Uterus (tissue), 4 donors: ENCODE results near the gene AFF4. TPM values are rescaled to one million over a fixed set of nuclear protein-coding genes. Genes with fewer than 3 reads are reported as not detected.

Experiments
- DNase-seq, 2 donors: peaks; one replicate each; pipeline ENCODE4 v3.0.0-alpha.2; 2019 to 2020
- H3K27ac ChIP-seq, 2 donors: fragments of 200-600 bp; sonication (generic); 1 replicate in 1 of 2; 2 replicates in 1 of 2; pipeline ENCODE4 v1.5.1; 2016 to 2018
- H3K27me3 ChIP-seq, 2 donors: fragments of 200-600 bp; sonication (generic); one replicate each; pipeline ENCODE4 v1.5.1; 2018 to 2019; ENCODE audit warnings: control low read depth in 1 of 2
- H3K36me3 ChIP-seq, 2 donors: fragments of 200-600 bp; sonication (generic); one replicate each; pipeline ENCODE4 v1.5.1; 2019; ENCODE audit warnings: control low read depth in 1 of 2
- H3K4me1 ChIP-seq, 2 donors: fragments of 200-600 bp; sonication (generic); one replicate each; pipeline ENCODE4 v1.5.1; 2018 to 2019; ENCODE audit warnings: control low read depth in 1 of 2
- H3K4me3 ChIP-seq, 2 donors: fragments of 200-600 bp; sonication (generic); 1 replicate in 1 of 2; 2 replicates in 1 of 2; pipeline ENCODE4 v1.5.1; 2018 to 2019; ENCODE audit warnings: mild to moderate bottlenecking in 1 of 2
- H3K9me3 ChIP-seq, 2 donors: fragments of 200-600 bp; sonication (generic); one replicate each; pipeline ENCODE4 v1.5.1; 2019; ENCODE audit warnings: control low read depth in 1 of 2
- POLR2A ChIP-seq, 2 donors: fragments of 450-650 bp; IDR thresholded peaks; one replicate each; pipeline ENCODE4 v1.6.1; 2016; ENCODE audit warnings: antibody characterized with exemption in 2 of 2, mild to moderate bottlenecking in 1 of 2, moderate library complexity in 1 of 2
- intact Hi-C: fragments of 100-400 bp; cut with DNase I; formaldehyde crosslinking; loops from one replicate; pipeline ENCODE4 v1.15.1; 2023; ENCODE audit warnings: low total_unique reads
- total RNA-seq, 4 donors: library from RNA; depleted of rRNA in 3 of 4; stranded (reverse); fragments of >200 nt in 3 of 4; gene quantifications; one replicate each; pipeline versions ENCODE4 v1.1.0 to v1.2.4, GENCODE V29; 2014 to 2023
- TF ChIP-seq, protein P1 (sequence below), 4 experiments: fragments of 200-600 bp in 2 of 4; fragments of 450-650 bp in 2 of 4; sonication (generic) in 2 of 4; IDR thresholded peaks; one replicate each; pipeline ENCODE4 v1.5.1; 2016 to 2019; ENCODE audit warnings: antibody characterized with exemption in 4 of 4, mild to moderate bottlenecking in 2 of 4, moderate library complexity in 1 of 4
- donor health status: DM: yes; HTN: yes; CAD: no.

Gene AFF4
- total RNA-seq, 4 donors from 2014 or later = 39.1 to 104 (median 66.5) TPM

DNA sequence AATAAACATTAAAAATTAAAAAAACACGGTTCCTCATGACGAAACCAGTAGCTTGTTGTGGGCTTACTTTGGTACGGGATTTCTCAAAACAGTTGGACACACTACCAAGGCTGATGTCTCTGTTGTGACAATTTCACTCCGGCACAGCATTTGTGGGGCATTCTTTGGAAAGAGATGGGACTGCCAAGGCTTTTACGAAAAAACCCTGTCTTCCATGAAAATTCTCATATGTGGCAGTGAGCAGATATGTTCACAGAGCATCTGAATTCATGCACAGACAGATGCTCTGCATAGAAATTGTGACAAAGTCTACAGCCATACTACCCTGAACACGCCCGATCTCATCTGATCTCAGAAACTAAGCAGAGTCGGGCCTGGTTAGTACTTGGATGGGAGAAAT is 115.2 kb downstream of the AFF4 start:
- Histone ChIP-seq H3K4me1 (no peaks in the 10 kb centered on the region), H3K4me3 (no peak overlapping the region), H3K9me3 (no peaks in the 10 kb centered on the region), H3K36me3 (no peaks in the 10 kb centered on the region), H3K27me3 (no peaks in the 10 kb centered on the region), H3K27ac (no peak overlapping the region)
- TF ChIP-seq, protein P1, sequence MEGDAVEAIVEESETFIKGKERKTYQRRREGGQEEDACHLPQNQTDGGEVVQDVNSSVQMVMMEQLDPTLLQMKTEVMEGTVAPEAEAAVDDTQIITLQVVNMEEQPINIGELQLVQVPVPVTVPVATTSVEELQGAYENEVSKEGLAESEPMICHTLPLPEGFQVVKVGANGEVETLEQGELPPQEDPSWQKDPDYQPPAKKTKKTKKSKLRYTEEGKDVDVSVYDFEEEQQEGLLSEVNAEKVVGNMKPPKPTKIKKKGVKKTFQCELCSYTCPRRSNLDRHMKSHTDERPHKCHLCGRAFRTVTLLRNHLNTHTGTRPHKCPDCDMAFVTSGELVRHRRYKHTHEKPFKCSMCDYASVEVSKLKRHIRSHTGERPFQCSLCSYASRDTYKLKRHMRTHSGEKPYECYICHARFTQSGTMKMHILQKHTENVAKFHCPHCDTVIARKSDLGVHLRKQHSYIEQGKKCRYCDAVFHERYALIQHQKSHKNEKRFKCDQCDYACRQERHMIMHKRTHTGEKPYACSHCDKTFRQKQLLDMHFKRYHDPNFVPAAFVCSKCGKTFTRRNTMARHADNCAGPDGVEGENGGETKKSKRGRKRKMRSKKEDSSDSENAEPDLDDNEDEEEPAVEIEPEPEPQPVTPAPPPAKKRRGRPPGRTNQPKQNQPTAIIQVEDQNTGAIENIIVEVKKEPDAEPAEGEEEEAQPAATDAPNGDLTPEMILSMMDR (IDR thresholded peaks at IDR 0.05) = no peak
- no peak for TF ChIP-seq POLR2A (IDR thresholded peaks at IDR 0.05)
- DNase-seq = no peak
- intact Hi-C loops = no loop called here

GRCh38 chr5:132841305-132841704 is 122.1 kb downstream of the AFF4 start:
- H3K9me3 ChIP-seq = no peaks in the 10 kb centered on the region
- H3K4me1 ChIP-seq = no peaks in the 10 kb centered on the region
- TF ChIP-seq, protein P1 (IDR thresholded peaks at IDR 0.05) = no peak
- no peak for TF ChIP-seq POLR2A (IDR thresholded peaks at IDR 0.05)
- intact Hi-C loops = no loop called here
- DNase-seq = no peak
- H3K27me3 ChIP-seq = no peaks in the 10 kb centered on the region
- peak overlapping the region in 1 of 2 donors; percentile 97 for H3K27ac ChIP-seq
- no peaks in the 10 kb centered on the region for H3K36me3 ChIP-seq
- no peak overlapping the region for H3K4me3 ChIP-seq

- H3K4me1 ChIP-seq = no peaks in the 10 kb centered on the region
- no peaks in the 10 kb centered on the region for H3K27me3 ChIP-seq
- H3K27ac ChIP-seq = peak overlapping the region; percentile 75 to 97
- intact Hi-C loops = no loop called here
- no peak for DNase-seq
- H3K36me3 ChIP-seq = no peaks in the 10 kb centered on the region
- H3K9me3 ChIP-seq = no peaks in the 10 kb centered on the region
- TF ChIP-seq, protein P1 (IDR thresholded peaks at IDR 0.05) = no peak
- no peak for TF ChIP-seq POLR2A (IDR thresholded peaks at IDR 0.05)
- no peak overlapping the region for H3K4me3 ChIP-seq
Measured at GRCh38 chr5:132840896-132841295, 122.5 kb downstream of the AFF4 start.

- Histone ChIP-seq H3K36me3 (no peaks in the 10 kb centered on the region), H3K4me3 (no peak overlapping the region), H3K9me3 (no peaks in the 10 kb centered on the region), H3K27ac (peak overlapping the region; percentile 75 to 97), H3K4me1 (no peaks in the 10 kb centered on the region), H3K27me3 (no peaks in the 10 kb centered on the region)
- DNase-seq = no peak
- TF ChIP-seq POLR2A (IDR thresholded peaks at IDR 0.05) = no peak
- TF ChIP-seq, protein P1 (IDR thresholded peaks at IDR 0.05) = no peak
- intact Hi-C loops = no loop called here
Measured at GRCh38 chr5:132840313-132840712, 123.1 kb downstream of the AFF4 start.

DNA sequence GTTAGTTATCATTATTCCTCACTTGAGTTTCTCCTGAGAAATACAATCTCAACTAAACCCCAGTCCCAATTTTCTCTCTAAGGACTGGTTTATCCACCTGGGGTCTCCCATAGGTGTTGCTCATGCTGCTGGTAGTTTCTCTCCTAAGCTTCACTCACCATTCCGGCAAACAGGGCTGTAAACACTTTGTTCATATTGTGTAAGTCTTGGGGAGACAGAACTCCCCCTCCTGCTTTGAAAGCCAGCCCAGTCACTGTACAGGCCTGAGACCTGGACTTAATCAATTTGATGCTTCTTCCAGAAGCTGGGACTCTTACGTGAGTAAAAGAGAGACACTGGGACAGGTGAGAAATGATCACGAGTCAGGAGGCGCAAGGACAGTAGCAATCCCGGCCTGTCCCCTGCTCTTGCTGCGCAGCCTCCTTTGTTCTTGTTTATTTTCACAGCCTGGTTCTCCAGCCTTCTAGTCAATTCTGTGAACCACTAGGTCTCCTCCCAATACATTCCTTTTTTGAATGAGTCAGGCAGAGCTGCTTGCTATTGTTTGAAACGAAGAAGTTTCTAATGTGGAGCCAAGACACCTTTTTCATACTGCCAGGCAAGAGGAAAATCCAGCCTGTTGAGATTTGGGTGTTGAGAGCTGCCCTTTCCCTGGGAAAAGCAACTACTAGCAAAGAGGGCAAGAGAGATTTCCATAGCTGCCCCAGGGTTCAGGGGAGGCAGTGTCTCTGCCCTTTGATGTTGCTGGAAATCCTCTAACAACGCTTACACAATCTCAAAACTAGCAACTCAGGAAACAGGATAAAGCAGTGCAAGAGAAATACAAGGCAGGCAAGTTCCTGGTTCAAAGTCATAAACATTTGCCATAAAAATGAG is 123.8 kb downstream of the AFF4 start:
- H3K27ac ChIP-seq = peak overlapping the region; percentile 75 to 97

More for the DNA sequence above, 123.8 kb downstream of the AFF4 start:
- intact Hi-C loops = no loop called here
- no peak for DNase-seq
- TF ChIP-seq POLR2A (IDR thresholded peaks at IDR 0.05) = peak in 1 of 2 donors; percentile 40
- TF ChIP-seq, protein P1 (IDR thresholded peaks at IDR 0.05) = no peak
- no peaks in the 10 kb centered on the region for H3K27me3 ChIP-seq
- no peaks in the 10 kb centered on the region for H3K9me3 ChIP-seq
- no peaks in the 10 kb centered on the region for H3K36me3 ChIP-seq
- H3K4me3 ChIP-seq = no peak overlapping the region
- no peaks in the 10 kb centered on the region for H3K4me1 ChIP-seq
